Panc1 (cell line): ENCODE data around the gene CA10.

ENCODE experiments used
- POLR2AphosphoS5 ChIP-seq: IDR thresholded peaks from 2 replicates; pipeline ENCODE4 v1.6.1; 2012; ENCODE audit warnings: mild to moderate bottlenecking, low read depth, low read length, moderate library complexity
- TF ChIP-seq, protein P1 (sequence below): fragments of 450-650 bp; IDR thresholded peaks from 2 replicates; pipeline ENCODE4 v1.5.1; 2017; ENCODE audit warnings: mild to moderate bottlenecking
- TF ChIP-seq, protein P2 (sequence below), 2 experiments: IDR thresholded peaks; 2 replicates each; pipeline ENCODE4 v1.6.1; 2011 to 2012; ENCODE audit warnings: low read depth in 2 of 2, control low read depth in 1 of 2, low read length in 1 of 2, mild to moderate bottlenecking in 1 of 2, moderate library complexity in 1 of 2; ENCODE audit not compliant: insufficient read depth in 1 of 2

DNA sequence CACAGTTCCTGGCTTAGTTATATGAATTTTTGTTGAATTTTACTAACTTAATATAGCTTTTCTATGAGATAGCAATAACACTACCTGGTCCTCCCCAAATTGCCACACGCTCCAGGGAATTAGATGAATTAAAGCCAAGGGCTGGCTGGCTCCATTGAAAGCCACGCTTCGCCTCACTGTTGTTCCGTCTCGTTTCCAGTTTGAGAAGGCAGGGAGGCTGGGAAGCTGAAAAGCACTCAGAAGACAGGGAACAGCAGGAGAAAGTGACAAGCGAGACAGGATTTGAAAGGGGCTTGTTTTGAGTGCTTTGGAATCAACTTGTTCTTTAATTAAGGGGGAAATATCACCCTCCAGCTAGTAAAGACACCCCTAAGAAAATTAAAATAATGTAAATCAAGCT is 425.3 kb downstream of the CA10 start:
- TF ChIP-seq, protein P1, sequence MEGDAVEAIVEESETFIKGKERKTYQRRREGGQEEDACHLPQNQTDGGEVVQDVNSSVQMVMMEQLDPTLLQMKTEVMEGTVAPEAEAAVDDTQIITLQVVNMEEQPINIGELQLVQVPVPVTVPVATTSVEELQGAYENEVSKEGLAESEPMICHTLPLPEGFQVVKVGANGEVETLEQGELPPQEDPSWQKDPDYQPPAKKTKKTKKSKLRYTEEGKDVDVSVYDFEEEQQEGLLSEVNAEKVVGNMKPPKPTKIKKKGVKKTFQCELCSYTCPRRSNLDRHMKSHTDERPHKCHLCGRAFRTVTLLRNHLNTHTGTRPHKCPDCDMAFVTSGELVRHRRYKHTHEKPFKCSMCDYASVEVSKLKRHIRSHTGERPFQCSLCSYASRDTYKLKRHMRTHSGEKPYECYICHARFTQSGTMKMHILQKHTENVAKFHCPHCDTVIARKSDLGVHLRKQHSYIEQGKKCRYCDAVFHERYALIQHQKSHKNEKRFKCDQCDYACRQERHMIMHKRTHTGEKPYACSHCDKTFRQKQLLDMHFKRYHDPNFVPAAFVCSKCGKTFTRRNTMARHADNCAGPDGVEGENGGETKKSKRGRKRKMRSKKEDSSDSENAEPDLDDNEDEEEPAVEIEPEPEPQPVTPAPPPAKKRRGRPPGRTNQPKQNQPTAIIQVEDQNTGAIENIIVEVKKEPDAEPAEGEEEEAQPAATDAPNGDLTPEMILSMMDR: no peak
- TF ChIP-seq, protein P2, sequence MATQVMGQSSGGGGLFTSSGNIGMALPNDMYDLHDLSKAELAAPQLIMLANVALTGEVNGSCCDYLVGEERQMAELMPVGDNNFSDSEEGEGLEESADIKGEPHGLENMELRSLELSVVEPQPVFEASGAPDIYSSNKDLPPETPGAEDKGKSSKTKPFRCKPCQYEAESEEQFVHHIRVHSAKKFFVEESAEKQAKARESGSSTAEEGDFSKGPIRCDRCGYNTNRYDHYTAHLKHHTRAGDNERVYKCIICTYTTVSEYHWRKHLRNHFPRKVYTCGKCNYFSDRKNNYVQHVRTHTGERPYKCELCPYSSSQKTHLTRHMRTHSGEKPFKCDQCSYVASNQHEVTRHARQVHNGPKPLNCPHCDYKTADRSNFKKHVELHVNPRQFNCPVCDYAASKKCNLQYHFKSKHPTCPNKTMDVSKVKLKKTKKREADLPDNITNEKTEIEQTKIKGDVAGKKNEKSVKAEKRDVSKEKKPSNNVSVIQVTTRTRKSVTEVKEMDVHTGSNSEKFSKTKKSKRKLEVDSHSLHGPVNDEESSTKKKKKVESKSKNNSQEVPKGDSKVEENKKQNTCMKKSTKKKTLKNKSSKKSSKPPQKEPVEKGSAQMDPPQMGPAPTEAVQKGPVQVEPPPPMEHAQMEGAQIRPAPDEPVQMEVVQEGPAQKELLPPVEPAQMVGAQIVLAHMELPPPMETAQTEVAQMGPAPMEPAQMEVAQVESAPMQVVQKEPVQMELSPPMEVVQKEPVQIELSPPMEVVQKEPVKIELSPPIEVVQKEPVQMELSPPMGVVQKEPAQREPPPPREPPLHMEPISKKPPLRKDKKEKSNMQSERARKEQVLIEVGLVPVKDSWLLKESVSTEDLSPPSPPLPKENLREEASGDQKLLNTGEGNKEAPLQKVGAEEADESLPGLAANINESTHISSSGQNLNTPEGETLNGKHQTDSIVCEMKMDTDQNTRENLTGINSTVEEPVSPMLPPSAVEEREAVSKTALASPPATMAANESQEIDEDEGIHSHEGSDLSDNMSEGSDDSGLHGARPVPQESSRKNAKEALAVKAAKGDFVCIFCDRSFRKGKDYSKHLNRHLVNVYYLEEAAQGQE (IDR thresholded peaks at IDR 0.05; ENCODE audit: insufficient read depth in 1 of 2, low read depth in 2 of 2, low read length in 1 of 2): no peak
- no peak for TF ChIP-seq POLR2AphosphoS5
